A549 (cell line): ENCODE results near the gene ABCA4. TPM values are rescaled to one million over a fixed set of nuclear protein-coding genes. Genes with fewer than 3 reads are reported as not detected.

Source experiments
- ATAC-seq, 2 experiments: fragments of 200-7000 bp in 1 of 2; fragments of >200 bp in 1 of 2; cut with Nextera tagmentation in 1 of 2; cut with Tn5 transposase in 1 of 2; 3 replicates each; pipeline versions ENCODE4 v1.8.0 to v1.9.1; 2018 to 2020; ENCODE audit warnings: mild to moderate bottlenecking in 1 of 2, moderate library complexity in 1 of 2
- CTCF ChIA-PET: fragments of 300-600 bp; sonication (Branson Sonifier 250); formaldehyde crosslinking; extraction: SDS; loops from one replicate; lab custom pipeline; 2021; ENCODE audit warnings: antibody characterized with exemption, inconsistent platforms; lab: Yijun Ruan, JAX
- POLR2A ChIA-PET: fragments of 350-600 bp; formaldehyde crosslinking; extraction: SDS; loops from one replicate; lab custom pipeline; 2021; ENCODE audit warnings: antibody characterized with exemption, inconsistent platforms; lab: Yijun Ruan, JAX
- DNase-seq, 2 experiments: peaks; one replicate each; pipeline versions ENCODE4 v3.0.0 to v3.0.0-alpha.2; 2011 to 2016; ENCODE audit warnings: low read depth in 1 of 2, low spot score in 1 of 2
- FAIRE-seq: peaks from 2 replicates; lab custom pipeline; 2011; peaks lifted over from hg19 to GRCh38; lab: Jason Lieb, UNC
- H3K27ac ChIP-seq, 2 experiments: fragments of >200 bp; sonication (Bioruptor Twin); formaldehyde crosslinking; 3 replicates each; pipeline ENCODE4 v1.5.1; 2016 to 2017
- H3K4me1 ChIP-seq: fragments of >200 bp; sonication (Bioruptor Twin); formaldehyde crosslinking; 3 replicates; pipeline ENCODE4 v1.6.1; 2016
- H3K4me2 ChIP-seq: fragments of >200 bp; sonication (Bioruptor Twin); formaldehyde crosslinking; 3 replicates; pipeline ENCODE4 v1.6.1; 2016
- H3K4me3 ChIP-seq: fragments of >200 bp; sonication (Bioruptor Twin); formaldehyde crosslinking; 3 replicates; pipeline ENCODE4 v1.5.1; 2016
- H3K9me3 ChIP-seq: fragments of >200 bp; sonication (Bioruptor Twin); formaldehyde crosslinking; 3 replicates; pipeline ENCODE4 v1.6.1; 2016
- BCL3 ChIP-seq: fragments of >200 bp; sonication (Bioruptor Twin); formaldehyde crosslinking; IDR thresholded peaks from 3 replicates; pipeline ENCODE4 v1.6.1; 2016
- CBX8 ChIP-seq: fragments of 200-600 bp; sonication (generic); IDR thresholded peaks from 2 replicates; pipeline ENCODE4 v1.6.1; 2016
- CHD2 ChIP-seq: fragments of 150-350 bp; IDR thresholded peaks from 2 replicates; pipeline ENCODE4 v1.6.1; 2014; ENCODE audit warnings: low read length; ENCODE audit not compliant: partially characterized antibody
- E2F6 ChIP-seq: IDR thresholded peaks from 2 replicates; pipeline ENCODE4 v1.6.1; 2012; ENCODE audit warnings: low read depth, borderline replicate concordance
- EHF ChIP-seq: fragments of 250-450 bp; sonication (Bioruptor Pico); IDR thresholded peaks from 2 replicates; pipeline ENCODE4 v1.5.0; 2020; ENCODE audit warnings: mild to moderate bottlenecking
- FOSL2 ChIP-seq, 2 experiments: fragments of 450-650 bp in 1 of 2; fragments of >200 bp in 1 of 2; sonication (Bioruptor Twin) in 1 of 2; formaldehyde crosslinking; IDR thresholded peaks; 2 replicates each; pipeline versions ENCODE4 v1.5.0 to v1.6.1; 2016 to 2020; ENCODE audit warnings: mild to moderate bottlenecking in 1 of 2, moderate library complexity in 1 of 2
- FOXS1 ChIP-seq: fragments of 250-450 bp; sonication (Bioruptor Pico); IDR thresholded peaks from 2 replicates; pipeline ENCODE4 v1.5.0; 2020; ENCODE audit warnings: mild to moderate bottlenecking, moderate library complexity
- HOXB5 ChIP-seq: fragments of 250-450 bp; sonication (Bioruptor Pico); IDR thresholded peaks from 2 replicates; pipeline ENCODE4 v1.5.0; 2020; ENCODE audit warnings: mild to moderate bottlenecking, moderate library complexity
- JUN ChIP-seq, 2 experiments: fragments of >200 bp; sonication (Bioruptor Twin); formaldehyde crosslinking; IDR thresholded peaks; 2 replicates in 1 of 2; 3 replicates in 1 of 2; pipeline ENCODE4 v1.6.1; 2016 to 2017
- MAFK ChIP-seq: fragments of 450-650 bp; IDR thresholded peaks from 2 replicates; pipeline ENCODE4 v1.6.1; 2014; ENCODE audit not compliant: partially characterized antibody
- MAZ ChIP-seq: fragments of 150-350 bp; IDR thresholded peaks from 2 replicates; pipeline ENCODE4 v1.6.1; 2014; ENCODE audit warnings: antibody characterized with exemption, low read depth, low read length, borderline replicate concordance
- MYC ChIP-seq: IDR thresholded peaks from 2 replicates; pipeline ENCODE4 v1.6.1; 2012; ENCODE audit warnings: mild to moderate bottlenecking, inconsistent platforms, low read length, improper control_type of control experiment, borderline replicate concordance
- NPAS2 ChIP-seq: fragments of 250-450 bp; sonication (Bioruptor Pico); IDR thresholded peaks from 2 replicates; pipeline ENCODE4 v1.8.0; 2022; ENCODE audit warnings: mild to moderate bottlenecking, moderate library complexity, borderline replicate concordance
- NR3C1 ChIP-seq: fragments of >200 bp; sonication (Bioruptor Twin); formaldehyde crosslinking; IDR thresholded peaks from 3 replicates; pipeline ENCODE4 v1.6.1; 2017
- PBX3 ChIP-seq: IDR thresholded peaks from 2 replicates; pipeline ENCODE4 v1.6.1; 2012
- PHF8 ChIP-seq: fragments of 200-600 bp; sonication (generic); IDR thresholded peaks from 2 replicates; pipeline ENCODE4 v1.6.1; 2016; ENCODE audit warnings: low read depth, mild to moderate bottlenecking, antibody characterized with exemption, moderate library complexity, borderline replicate concordance
- POLR2AphosphoS2 ChIP-seq: conservative IDR thresholded peaks from 2 replicates; pipeline ENCODE4 v1.6.1; 2012; ENCODE audit warnings: low read length, improper control_type of control experiment, inconsistent platforms
- RCOR1 ChIP-seq: fragments of 150-350 bp; IDR thresholded peaks from 2 replicates; pipeline ENCODE4 v1.6.1; 2014; ENCODE audit warnings: antibody characterized with exemption, low read length, low read depth
- REST ChIP-seq: fragments of 200-600 bp; sonication (generic); IDR thresholded peaks from 2 replicates; pipeline ENCODE4 v1.6.1; 2016; ENCODE audit warnings: antibody characterized with exemption, mild to moderate bottlenecking, moderate library complexity
- TP53 ChIP-seq: fragments of 250-450 bp; sonication (Bioruptor Pico); IDR thresholded peaks from 2 replicates; pipeline ENCODE4 v1.5.0; 2021; ENCODE audit warnings: mild to moderate bottlenecking, moderate library complexity
- ZNF302 ChIP-seq: fragments of 250-450 bp; sonication (Bioruptor Pico); IDR thresholded peaks from 2 replicates; pipeline ENCODE4 v1.9.0; 2021; ENCODE audit warnings: inconsistent platforms, mild to moderate bottlenecking, moderate library complexity
- WGBS: methylation state at CpG from one replicate; pipeline ENCODE4 v1.1.6; 2017; ENCODE audit errors: missing lambda C conversion rate; 5-methylcytosine and 5-hydroxymethylcytosine counted together
- polyA plus RNA-seq, 4 experiments: library from polyadenylated mRNA; depleted of rRNA in 3 of 4; stranded (reverse); fragments of >200 nt; fragmentation: RNase III in 1 of 4; extraction: RNeasy Plus Mini Kit Qiagen cat#74134 plus additional on column Dnase treatment in 1 of 4; gene quantifications; 2 replicates in 3 of 4; 3 replicates in 1 of 4; pipeline ENCODE4 v1.2.3, GENCODE V29; 2011 to 2017

Gene ABCA4
- polyA plus RNA-seq, 2 of the 4 experiments (the other 2 are of a cell fraction), result 0.05 to 0.23 TPM

- TF ChIP-seq EHF (CRISPR knock-in tag), result no peak
- no peak for TF ChIP-seq NR3C1
- no peak for TF ChIP-seq JUN (IDR thresholded peaks at IDR 0.05)
- no peak for TF ChIP-seq MAZ
- TF ChIP-seq MAFK, result no peak
- TF ChIP-seq RCOR1, result no peak
- TF ChIP-seq ZNF302 (CRISPR knock-in tag), result no peak
- DNase-seq (no peak), ATAC-seq (no peak), FAIRE-seq (no peak)
- ChIA-PET CTCF (no interaction called here), POLR2A (no interaction called here)
- Histone ChIP-seq H3K27ac (no peak overlapping the region), H3K4me2 (no peak overlapping the region), H3K9me3 (no peaks in the 10 kb centered on the region), H3K4me3 (no peak overlapping the region), H3K4me1 (peaks cover 19% of the 10 kb centered on the region; the same call in 2 of the 3 replicates)
- WGBS, result 86% methylated on average over 10 of the region's 10 CpGs
Observed at GRCh38 chr1:94115254-94115899, 5.6 kb downstream of the ABCA4 start.

GRCh38 chr1:94113589-94114226, 7.2 kb downstream of the ABCA4 start:
- TF ChIP-seq TP53 (CRISPR knock-in tag) (no peak), RCOR1 (no peak), CHD2 (no peak), ZNF302 (CRISPR knock-in tag) (no peak), E2F6 (no peak), REST (no peak), FOXS1 (CRISPR knock-in tag) (no peak), CBX8 (no peak), MYC (no peak), FOSL2 (IDR thresholded peaks at IDR 0.05) (no peak), FOSL2 (CRISPR knock-in tag; IDR thresholded peaks at IDR 0.05) (no peak)
- Histone ChIP-seq H3K27ac (no peak overlapping the region), H3K4me2 (no peak overlapping the region), H3K4me3 (no peak overlapping the region), H3K9me3 (no peaks in the 10 kb centered on the region), H3K4me1 (peaks cover 19% of the 10 kb centered on the region; the same call in 2 of the 3 replicates)
- POLR2A ChIA-PET, result no interaction called here
- DNase-seq, result no peak
- CTCF ChIA-PET, result interaction anchor here (0.8 kb wide), 1 partner anchor 52 kb away, joined by 3 read pairs; no protein-coding TSS in a partner anchor
- ATAC-seq, result no peak
- no peak for FAIRE-seq
- 61% methylated on average over 2 of the region's 2 CpGs for WGBS

- POLR2A ChIA-PET, result no interaction called here
- Histone ChIP-seq H3K27ac (no peak overlapping the region), H3K4me1 (peaks cover 9% of the 10 kb centered on the region; the same call in 2 of the 3 replicates), H3K4me3 (no peak overlapping the region), H3K9me3 (no peaks in the 10 kb centered on the region), H3K4me2 (no peak overlapping the region)
- TF ChIP-seq HOXB5 (no peak), NPAS2 (CRISPR knock-in tag) (no peak), PBX3 (no peak), MAZ (no peak), FOXS1 (CRISPR knock-in tag) (no peak), POLR2AphosphoS2 (no peak), BCL3 (no peak), EHF (CRISPR knock-in tag) (no peak), PHF8 (no peak), JUN (IDR thresholded peaks at IDR 0.05) (no peak)
- CTCF ChIA-PET, result no interaction called here
- no peak for FAIRE-seq
- no peak for ATAC-seq
- no peak for DNase-seq
- WGBS, result 86% methylated on average over 9 of the region's 9 CpGs
Observed at GRCh38 chr1:94111879-94112278, 9.1 kb downstream of the ABCA4 start.
